PFSK-1 (cell line): ENCODE measurements around the gene PLCL2.

Experiments
- POLR2AphosphoS5 ChIP-seq: IDR thresholded peaks from 2 replicates; pipeline ENCODE4 v1.6.1; 2012; ENCODE audit warnings: low read depth, mild to moderate bottlenecking, control low read depth, low read length, moderate library complexity
- TAF1 ChIP-seq: IDR thresholded peaks from 2 replicates; pipeline ENCODE4 v1.6.1; 2012; ENCODE audit warnings: low read length, control low read depth, borderline replicate concordance; ENCODE audit not compliant: insufficient read depth
- TF ChIP-seq, protein P1 (sequence below), 2 experiments: IDR thresholded peaks; 2 replicates each; pipeline versions ENCODE4 v1.6.1 to v1.8.0; 2011 to 2012; ENCODE audit warnings: low read depth in 2 of 2, low read length in 2 of 2, control low read depth in 1 of 2, inconsistent platforms in 1 of 2, mild to moderate bottlenecking in 1 of 2, moderate library complexity in 1 of 2; ENCODE audit not compliant: insufficient read depth in 1 of 2

DNA sequence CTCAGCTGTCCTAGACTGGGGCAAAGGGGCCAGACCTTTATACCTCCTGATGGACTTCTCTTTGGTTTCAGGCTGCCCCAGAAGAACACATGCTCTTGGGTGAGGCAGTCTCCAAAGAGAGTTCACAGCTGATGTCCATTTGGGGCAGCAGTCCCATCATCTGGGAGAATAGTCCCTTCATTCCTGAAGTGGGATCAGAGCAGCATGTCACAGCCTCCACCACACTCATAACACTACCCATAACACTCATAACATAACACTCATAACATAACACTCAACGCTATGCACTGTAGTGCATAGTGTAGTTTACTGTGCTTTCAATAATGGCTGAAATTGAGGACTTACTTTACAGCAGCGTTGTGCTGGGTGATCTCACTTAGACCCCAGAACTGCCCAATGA, 36.7 kb upstream of the PLCL2 start:
- TF ChIP-seq TAF1 (no peak), POLR2AphosphoS5 (no peak)
- TF ChIP-seq, protein P1, sequence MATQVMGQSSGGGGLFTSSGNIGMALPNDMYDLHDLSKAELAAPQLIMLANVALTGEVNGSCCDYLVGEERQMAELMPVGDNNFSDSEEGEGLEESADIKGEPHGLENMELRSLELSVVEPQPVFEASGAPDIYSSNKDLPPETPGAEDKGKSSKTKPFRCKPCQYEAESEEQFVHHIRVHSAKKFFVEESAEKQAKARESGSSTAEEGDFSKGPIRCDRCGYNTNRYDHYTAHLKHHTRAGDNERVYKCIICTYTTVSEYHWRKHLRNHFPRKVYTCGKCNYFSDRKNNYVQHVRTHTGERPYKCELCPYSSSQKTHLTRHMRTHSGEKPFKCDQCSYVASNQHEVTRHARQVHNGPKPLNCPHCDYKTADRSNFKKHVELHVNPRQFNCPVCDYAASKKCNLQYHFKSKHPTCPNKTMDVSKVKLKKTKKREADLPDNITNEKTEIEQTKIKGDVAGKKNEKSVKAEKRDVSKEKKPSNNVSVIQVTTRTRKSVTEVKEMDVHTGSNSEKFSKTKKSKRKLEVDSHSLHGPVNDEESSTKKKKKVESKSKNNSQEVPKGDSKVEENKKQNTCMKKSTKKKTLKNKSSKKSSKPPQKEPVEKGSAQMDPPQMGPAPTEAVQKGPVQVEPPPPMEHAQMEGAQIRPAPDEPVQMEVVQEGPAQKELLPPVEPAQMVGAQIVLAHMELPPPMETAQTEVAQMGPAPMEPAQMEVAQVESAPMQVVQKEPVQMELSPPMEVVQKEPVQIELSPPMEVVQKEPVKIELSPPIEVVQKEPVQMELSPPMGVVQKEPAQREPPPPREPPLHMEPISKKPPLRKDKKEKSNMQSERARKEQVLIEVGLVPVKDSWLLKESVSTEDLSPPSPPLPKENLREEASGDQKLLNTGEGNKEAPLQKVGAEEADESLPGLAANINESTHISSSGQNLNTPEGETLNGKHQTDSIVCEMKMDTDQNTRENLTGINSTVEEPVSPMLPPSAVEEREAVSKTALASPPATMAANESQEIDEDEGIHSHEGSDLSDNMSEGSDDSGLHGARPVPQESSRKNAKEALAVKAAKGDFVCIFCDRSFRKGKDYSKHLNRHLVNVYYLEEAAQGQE (IDR thresholded peaks at IDR 0.05; ENCODE audit: insufficient read depth in 1 of 2, low read depth in 2 of 2, low read length in 2 of 2) = no peak
